NCI-H446 (cell line): Measurements from ENCODE around the gene TCF12.
"Not testable (repeated sequence)": the region's sequence is repeated elsewhere in the genome, so short reads cannot be mapped to it uniquely, and the experiment has no call there.

Experiments
- DNase-seq, 2 experiments: peaks; one replicate each; lab custom pipeline; 2025; lab: John Stamatoyannopoulos, UW

The TCF12 gene

GRCh38 chr15:56916825-56917477 is 1.5 kb upstream of the TCF12 start:
- no peak for DNase-seq

- no peak for DNase-seq
Measured at GRCh38 chr15:56917652-56918045, 795 bp upstream of the TCF12 start.

- DNase-seq = peak in 1 of 2 experiments; percentile 35
Measured at GRCh38 chr15:56919031-56919608, 676 bp downstream of the TCF12 start.

DNA sequence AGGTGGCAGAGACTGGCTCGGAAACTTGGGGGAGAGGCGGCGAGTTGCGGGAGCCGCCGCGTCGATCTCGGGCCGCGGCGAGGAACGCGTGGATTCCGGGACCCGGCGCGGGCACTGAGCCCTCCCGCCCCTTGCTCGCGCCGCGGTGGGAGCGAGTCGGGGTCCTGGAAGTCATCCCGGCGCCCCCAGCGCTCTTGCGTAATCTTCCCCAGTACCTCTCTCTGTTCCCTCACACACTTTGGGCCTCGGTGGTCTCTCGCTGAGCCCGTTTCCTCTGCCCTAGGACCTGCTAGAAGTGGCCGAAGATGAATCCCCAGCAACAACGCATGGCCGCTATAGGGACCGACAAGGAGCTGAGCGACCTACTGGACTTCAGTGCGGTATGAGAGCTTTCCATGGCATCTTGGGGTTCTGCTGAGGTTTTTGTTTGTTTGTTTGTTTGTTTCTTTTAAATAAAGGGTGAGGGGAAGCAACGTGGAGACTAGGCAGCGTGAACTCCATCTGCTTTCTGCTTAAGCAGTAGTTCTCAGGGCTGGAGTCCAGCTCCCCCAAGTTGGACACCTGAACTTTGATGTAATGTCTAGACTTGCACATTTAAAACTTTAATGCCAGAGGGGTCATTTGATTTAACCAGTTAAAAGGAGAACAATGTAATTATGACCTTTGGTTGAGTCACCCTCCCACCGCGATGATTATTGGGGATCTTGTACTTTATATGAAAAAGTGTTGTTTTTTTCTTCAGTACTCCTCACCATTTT is 1.3 kb downstream of the TCF12 start:
- DNase-seq = peak in 1 of 2 experiments; percentile 29

GRCh38 chr15:56920367-56920627 is 1.9 kb downstream of the TCF12 start:
- DNase-seq = no peak

GRCh38 chr15:56923174-56923591 is 4.7 kb downstream of the TCF12 start:
- DNase-seq = no peak

DNA sequence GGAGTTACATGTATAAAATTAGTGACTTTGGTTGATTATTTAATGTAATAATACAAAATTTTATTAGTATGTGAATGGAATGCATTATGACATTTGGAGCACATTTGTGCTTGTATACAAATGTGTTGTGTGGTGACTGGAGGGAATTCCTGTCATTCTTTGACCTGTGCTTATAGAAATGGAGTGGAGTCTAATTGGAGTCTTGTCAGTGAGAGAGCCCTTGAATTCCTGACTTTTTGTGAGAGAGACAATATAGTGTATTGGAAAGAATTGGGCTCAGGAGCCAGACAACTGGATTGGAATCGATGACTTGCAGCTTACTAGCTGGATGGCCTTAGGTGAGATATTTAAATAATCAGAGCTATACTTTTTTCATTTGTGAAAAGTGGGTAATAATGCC is 9.4 kb downstream of the TCF12 start:
- DNase-seq = no peak

DNA sequence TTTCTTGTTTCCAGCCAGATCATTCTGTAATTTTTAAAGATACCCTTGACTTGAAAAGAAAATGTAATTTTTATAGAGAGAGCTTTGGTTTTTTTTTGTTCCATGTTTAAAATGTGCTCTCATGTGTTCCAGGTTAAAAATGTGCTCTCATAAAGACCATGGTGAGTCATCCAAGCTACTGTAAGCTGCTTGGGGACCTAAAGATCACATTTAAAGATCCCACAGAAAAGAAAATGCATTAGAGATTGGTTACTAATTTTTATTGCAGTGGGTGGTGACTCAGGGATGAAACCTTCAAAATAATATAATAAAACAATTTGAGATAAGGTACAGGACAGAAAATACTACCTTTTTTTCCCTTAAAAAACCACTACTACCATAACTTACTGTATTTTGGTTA is 11.0 kb downstream of the TCF12 start:
- no peak for DNase-seq

- no peak for DNase-seq
Measured at GRCh38 chr15:56929933-56930332, 11.5 kb downstream of the TCF12 start.

GRCh38 chr15:56930669-56931313 is 12.3 kb downstream of the TCF12 start:
- DNase-seq = no peak

DNA sequence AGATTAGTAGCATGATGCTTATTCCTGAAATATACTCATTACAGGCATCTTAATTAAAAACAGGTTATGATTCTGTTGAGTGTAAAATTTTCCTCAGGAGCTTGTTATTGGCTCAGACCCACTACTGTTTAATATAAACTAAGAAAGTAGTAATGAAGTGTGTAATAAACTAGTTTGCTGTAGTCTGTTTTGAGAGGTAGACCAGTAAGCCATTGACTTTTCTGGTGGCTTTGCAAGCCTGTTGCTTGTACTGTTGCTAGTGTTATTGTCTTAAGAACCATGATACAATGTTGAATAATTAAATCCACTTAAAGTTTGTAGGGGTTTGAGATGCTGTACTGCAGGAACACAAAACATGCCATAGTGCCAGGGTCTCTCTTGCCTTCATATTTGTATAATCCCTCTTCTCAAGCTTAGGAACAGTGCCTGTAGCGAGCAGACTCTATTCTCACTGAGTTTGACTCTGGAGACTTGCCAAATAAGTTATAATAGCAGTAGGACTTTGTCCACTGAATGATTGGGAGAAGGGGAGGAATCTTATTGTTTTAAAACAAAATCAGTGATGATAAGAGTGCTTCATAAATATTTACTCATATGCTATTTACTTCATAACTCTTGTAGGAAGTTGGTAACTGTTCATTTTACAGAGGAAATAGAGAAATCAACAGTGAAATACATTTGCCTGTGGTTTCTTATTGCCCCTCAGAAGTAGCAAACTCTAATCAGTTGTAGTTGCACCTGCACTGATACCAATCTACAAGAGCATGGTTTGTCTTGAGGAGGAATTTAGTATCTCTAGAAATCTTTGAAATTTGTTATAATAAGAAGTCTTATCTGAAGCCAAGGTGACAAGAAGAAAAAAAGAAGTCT is 13.4 kb downstream of the TCF12 start:
- no peak for DNase-seq

GRCh38 chr15:56932509-56932868 is 14.0 kb downstream of the TCF12 start:
- not testable (repeated sequence) for DNase-seq

GRCh38 chr15:56933410-56933809 is 15.0 kb downstream of the TCF12 start:
- no peak for DNase-seq

DNA sequence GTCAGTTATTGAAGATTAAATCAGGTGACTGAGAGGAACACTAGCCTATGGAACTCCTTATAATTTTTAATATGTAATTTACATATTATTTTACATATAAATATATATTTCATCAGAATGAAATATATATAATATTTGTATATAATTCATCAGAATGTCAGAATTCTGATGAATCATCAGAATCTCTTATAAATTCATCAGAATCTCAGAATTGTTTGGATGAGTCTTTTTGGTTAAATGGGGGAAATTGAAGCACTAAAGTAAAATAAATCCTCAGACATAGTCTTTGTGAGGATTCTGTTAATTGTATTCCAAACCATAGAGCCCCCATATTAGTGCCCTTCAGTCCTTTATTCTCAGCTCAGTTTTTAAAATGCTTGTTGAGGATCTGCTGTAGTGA is 15.4 kb downstream of the TCF12 start:
- no peak for DNase-seq

DNA sequence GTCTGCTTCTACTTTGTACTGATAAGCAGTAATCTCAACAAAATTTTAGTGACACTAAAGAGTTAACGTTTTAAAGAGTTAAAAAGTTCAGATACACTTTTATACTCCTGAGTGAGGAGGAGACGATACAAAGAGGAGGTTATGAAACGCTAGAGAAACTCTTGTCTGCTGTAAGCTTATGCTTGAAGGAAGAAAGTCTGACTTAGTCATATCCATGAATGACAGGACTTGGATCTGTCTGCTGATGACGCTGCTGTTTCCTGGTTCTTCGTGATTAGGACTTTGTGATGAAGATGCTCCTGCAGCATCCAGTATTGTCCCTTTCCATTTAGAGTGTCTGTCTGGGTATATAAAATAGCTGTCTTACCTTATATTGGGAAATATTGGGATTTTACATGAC is 15.8 kb downstream of the TCF12 start:
- no peak for DNase-seq

GRCh38 chr15:56936929-56937328 is 18.5 kb downstream of the TCF12 start:
- no peak for DNase-seq

- DNase-seq = no peak
Measured at GRCh38 chr15:56939257-56939656, 20.8 kb downstream of the TCF12 start.

DNA sequence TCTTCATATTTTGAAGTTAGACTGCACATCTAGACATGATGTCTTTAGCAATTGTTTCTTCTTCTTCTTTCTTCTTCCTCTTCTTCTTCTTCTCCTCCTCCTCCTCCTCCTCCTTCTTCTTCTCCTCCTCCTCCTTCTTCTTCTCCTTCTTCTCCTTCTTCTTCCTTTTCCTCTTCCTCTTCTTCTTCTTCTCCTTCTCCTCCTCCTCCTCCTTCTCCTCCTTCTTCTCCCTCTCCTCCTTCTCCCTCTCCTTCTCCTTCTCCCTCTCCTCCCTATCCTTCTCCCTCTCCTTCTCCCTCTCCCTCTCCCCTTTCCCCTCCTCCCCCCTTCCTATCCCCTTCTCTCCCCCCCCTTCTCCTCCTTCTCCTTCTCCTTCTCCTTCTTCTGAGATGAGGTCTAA is 21.9 kb downstream of the TCF12 start:
- DNase-seq = no peak

- no peak for DNase-seq
Measured at GRCh38 chr15:56942118-56942517, 23.7 kb downstream of the TCF12 start.

- DNase-seq = no peak
Measured at GRCh38 chr15:56943403-56943802, 25.0 kb downstream of the TCF12 start.

- no peak for DNase-seq
Measured at GRCh38 chr15:56944485-56944884, 26.0 kb downstream of the TCF12 start.

- no peak for DNase-seq
Measured at GRCh38 chr15:56946150-56946549, 27.7 kb downstream of the TCF12 start.
